ENCODE data around the gene IGFBP1. TPM values are rescaled to one million over a fixed set of nuclear protein-coding genes. Genes with fewer than 3 reads are reported as not detected.
A peak's percentile ranks its signal among the peaks of the same experiment; 100 is the strongest.

The IGFBP1 gene
- total RNA-seq, 4 donors from 2014 or later: 0.49 to 3.6 TPM; not detected in 2

DNA sequence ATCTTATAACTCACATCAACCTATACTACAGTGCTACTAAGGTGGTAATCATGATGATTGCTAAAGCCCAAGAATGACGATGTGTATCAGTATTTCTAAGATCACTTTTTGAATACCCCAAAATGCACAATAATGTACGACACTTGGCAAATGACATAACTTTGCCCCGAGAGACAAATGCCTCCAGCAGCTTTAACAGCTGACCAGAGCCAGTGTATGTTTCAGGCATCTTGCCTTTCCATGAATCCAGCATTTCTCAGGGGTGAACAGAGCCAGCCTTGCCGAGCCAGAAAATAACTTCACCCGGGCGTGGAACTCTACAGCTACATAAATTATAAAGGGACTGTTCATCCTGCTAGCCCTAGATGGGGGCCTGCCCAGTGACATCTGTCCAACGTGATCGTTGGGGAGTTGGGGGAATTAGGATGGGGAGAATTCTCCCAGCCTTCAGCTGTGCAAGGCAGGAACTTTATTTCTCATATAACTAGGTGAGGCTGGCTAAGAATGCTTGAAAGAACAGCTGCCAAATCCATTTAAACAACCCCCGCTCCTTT, 31.0 kb downstream of the IGFBP1 start:
- ATAC-seq (no peak), DNase-seq (no peak)
- intact Hi-C loops (cut with DNase I; ENCODE audit: low total_unique reads): loop anchor here (5.0 kb wide), 1 partner anchor 1318 kb away; no protein-coding TSS in a partner anchor
- H3K4me3 ChIP-seq: peak overlapping the region; percentile 47 to 64 (median 54)
- peaks cover 7 to 31% of the 10 kb centered on the region in 2 donors for H3K4me1 ChIP-seq
- H3K9me3 ChIP-seq: no peaks in the 10 kb centered on the region
- no peak for TF ChIP-seq POLR2A (IDR thresholded peaks at IDR 0.05)
- TF ChIP-seq, protein P1, sequence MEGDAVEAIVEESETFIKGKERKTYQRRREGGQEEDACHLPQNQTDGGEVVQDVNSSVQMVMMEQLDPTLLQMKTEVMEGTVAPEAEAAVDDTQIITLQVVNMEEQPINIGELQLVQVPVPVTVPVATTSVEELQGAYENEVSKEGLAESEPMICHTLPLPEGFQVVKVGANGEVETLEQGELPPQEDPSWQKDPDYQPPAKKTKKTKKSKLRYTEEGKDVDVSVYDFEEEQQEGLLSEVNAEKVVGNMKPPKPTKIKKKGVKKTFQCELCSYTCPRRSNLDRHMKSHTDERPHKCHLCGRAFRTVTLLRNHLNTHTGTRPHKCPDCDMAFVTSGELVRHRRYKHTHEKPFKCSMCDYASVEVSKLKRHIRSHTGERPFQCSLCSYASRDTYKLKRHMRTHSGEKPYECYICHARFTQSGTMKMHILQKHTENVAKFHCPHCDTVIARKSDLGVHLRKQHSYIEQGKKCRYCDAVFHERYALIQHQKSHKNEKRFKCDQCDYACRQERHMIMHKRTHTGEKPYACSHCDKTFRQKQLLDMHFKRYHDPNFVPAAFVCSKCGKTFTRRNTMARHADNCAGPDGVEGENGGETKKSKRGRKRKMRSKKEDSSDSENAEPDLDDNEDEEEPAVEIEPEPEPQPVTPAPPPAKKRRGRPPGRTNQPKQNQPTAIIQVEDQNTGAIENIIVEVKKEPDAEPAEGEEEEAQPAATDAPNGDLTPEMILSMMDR (IDR thresholded peaks at IDR 0.05 in 4 of 5, conservative IDR thresholded peaks at IDR 0.05 in 1 of 5): no peak
- H3K27ac ChIP-seq: no peak overlapping the region
- H3K27me3 ChIP-seq: peaks cover 43 to 50% (median 45%) of the 10 kb centered on the region in 3 donors
- peaks cover 0 to 13% of the 10 kb centered on the region in 2 donors for H3K36me3 ChIP-seq
- in situ Hi-C loops (cut with MboI; ENCODE audit: low sequenced_read_pairs in 4 of 4): loop anchor here (5.0 to 10.0 kb wide), 5 partner anchors 1175 to 1338 kb away; no protein-coding TSS in a partner anchor

DNA sequence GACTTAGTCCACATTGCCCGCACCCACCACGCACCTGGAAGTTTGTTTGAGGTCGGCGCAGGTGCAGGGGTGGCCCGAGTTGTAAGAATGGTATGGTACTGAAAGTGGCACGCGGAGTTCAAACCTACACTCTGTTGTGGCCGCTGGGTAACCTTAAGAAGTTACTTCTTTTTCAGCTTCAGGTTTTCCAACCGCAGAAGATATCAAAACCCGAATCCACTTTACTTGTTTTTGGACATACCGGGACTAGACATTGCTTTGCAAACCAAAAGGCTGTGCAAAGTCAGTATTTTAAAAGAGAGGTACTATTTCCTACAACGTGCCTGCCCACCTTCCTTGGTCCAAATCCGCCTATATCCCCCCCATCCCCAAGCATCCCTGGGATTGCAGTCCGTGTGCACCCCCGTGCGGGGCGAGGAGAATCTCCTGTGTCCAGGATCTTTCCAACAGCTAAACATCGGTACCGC, 31.7 kb downstream of the IGFBP1 start:
- TF ChIP-seq, protein P1 (IDR thresholded peaks at IDR 0.05 in 4 of 5, conservative IDR thresholded peaks at IDR 0.05 in 1 of 5): no peak
- TF ChIP-seq POLR2A (IDR thresholded peaks at IDR 0.05): no peak
- Histone ChIP-seq H3K9me3 (no peaks in the 10 kb centered on the region), H3K36me3 (peaks cover 0 to 13% of the 10 kb centered on the region in 2 donors), H3K27me3 (peaks cover 43 to 50% (median 45%) of the 10 kb centered on the region in 3 donors), H3K4me1 (peaks cover 7 to 31% of the 10 kb centered on the region in 2 donors), H3K27ac (no peak overlapping the region), H3K4me3 (peak overlapping the region; percentile 47 to 64 (median 54))
- intact Hi-C loops (cut with DNase I; ENCODE audit: low total_unique reads) (loop anchor here (5.0 to 10.0 kb wide), 4 partner anchors 435 to 1317 kb away; no protein-coding TSS in a partner anchor), in situ Hi-C loops (cut with MboI; ENCODE audit: low sequenced_read_pairs in 4 of 4) (loop anchor here (5.0 to 10.0 kb wide), 9 partner anchors 435 to 1337 kb away; no protein-coding TSS in a partner anchor)
- DNase-seq (no peak), ATAC-seq (no peak)

DNA sequence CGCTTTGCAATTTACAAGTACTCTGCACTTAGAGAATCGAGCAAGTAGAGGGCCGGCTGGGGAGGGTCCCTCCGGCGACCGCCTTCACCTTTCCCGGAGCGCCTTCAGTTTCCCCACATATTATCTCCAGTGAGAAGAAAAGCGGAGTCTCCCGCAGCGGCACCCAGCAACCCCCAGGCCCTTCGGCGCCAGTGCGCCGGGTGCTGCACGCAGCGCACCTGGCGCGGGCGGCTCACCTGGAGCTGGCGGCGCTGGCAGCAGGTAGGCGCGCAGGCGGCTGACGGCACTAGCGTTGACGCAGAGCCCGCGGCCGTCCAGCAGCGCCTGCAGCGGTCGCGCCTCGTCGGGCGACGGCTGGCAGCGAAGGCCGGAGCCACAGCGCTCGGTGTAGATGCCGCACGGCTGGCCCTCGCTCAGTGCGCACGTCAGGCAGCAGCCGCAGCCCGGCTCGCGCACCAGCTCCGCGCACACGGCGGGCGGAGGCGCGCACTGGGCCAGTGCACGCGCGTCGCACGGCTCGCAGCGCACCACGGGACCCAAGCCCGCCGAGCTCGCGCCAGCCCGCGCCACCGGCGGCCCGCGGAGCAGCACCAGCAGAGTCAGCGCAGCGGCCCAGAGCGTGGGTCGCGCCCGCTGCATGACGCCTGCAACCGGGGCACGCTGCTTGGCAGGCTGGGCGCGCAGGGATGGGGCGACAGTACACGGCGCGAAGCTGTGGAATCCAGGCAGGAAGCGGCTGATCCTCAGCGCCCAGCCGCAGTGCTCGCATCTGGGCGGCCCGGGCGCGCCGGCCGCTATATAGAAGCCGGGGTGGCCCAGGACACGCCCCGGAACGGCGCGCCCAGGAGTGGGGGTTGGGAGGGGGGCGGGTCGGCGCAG, 32.5 kb downstream of the IGFBP1 start, which contains the start of gene IGFBP3:
IGFBP3 (minus strand) TSS at position 771 of the 879 bp plus-strand sequence; CDS start at position 639, 132 bp downstream.
- DNase-seq (no peak), ATAC-seq (peak; percentile 28 to 30)
- Histone ChIP-seq H3K4me3 (peak within 1 kb of the TSS; percentile 47 to 64 (median 54)), H3K36me3 (peaks cover 0 to 12% of the 10 kb centered on the region in 2 donors), H3K9me3 (no peaks in the 10 kb centered on the region), H3K4me1 (peaks cover 7 to 31% of the 10 kb centered on the region in 2 donors), H3K27ac (peak within 1 kb of the TSS in 3 of 4 donors; percentile 36 to 55 (median 53)), H3K27me3 (peaks cover 43 to 50% (median 45%) of the 10 kb centered on the region in 3 donors)
- intact Hi-C loops (cut with DNase I; ENCODE audit: low total_unique reads) (loop anchor here (10.0 kb wide), 3 partner anchors 434 to 864 kb away; no protein-coding TSS in a partner anchor), in situ Hi-C loops (cut with MboI; ENCODE audit: low sequenced_read_pairs in 4 of 4) (loop anchor here (5.0 to 10.0 kb wide), 4 partner anchors 434 to 1167 kb away; no protein-coding TSS in a partner anchor)
- peak; percentile 11 to 66 for TF ChIP-seq POLR2A (IDR thresholded peaks at IDR 0.05)
- TF ChIP-seq, protein P1 (IDR thresholded peaks at IDR 0.05 in 4 of 5, conservative IDR thresholded peaks at IDR 0.05 in 1 of 5): no peak

DNA sequence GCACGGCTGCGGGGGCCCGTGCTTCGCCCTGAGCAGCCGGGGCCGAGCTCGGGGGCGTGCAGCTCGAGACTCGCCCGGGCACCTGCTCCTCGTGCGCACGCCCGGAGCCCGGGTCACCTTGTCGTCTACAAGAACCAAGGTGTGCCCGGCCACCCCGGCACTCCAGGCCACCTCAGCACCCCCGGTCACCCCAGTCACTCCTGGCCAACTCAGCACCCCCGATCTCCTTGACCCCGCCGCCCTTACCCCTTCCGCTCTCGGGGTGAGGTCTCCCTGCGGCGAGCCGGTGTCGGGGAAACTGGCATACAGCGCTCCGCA, 33.1 kb downstream of the IGFBP1 start:
- Histone ChIP-seq H3K36me3 (peaks cover 0 to 6% of the 10 kb centered on the region in 2 donors), H3K4me1 (peaks cover 7 to 31% of the 10 kb centered on the region in 2 donors), H3K9me3 (no peaks in the 10 kb centered on the region), H3K27me3 (peaks cover 43 to 50% (median 45%) of the 10 kb centered on the region in 3 donors), H3K27ac (peak overlapping the region in 3 of 4 donors; percentile 36 to 55 (median 53)), H3K4me3 (peak overlapping the region; percentile 42 to 64 (median 54))
- in situ Hi-C loops (cut with MboI; ENCODE audit: low sequenced_read_pairs in 4 of 4) (loop anchor here (5.0 to 10.0 kb wide), 4 partner anchors 433 to 1166 kb away; no protein-coding TSS in a partner anchor), intact Hi-C loops (cut with DNase I; ENCODE audit: low total_unique reads) (loop anchor here (10.0 kb wide), 3 partner anchors 433 to 863 kb away; no protein-coding TSS in a partner anchor)
- DNase-seq: no peak
- ATAC-seq: no peak
- TF ChIP-seq POLR2A (IDR thresholded peaks at IDR 0.05): no peak
- TF ChIP-seq, protein P1 (IDR thresholded peaks at IDR 0.05 in 4 of 5, conservative IDR thresholded peaks at IDR 0.05 in 1 of 5): no peak
